ENCODE results near the gene KRT33B. TPM values are rescaled to one million over a fixed set of nuclear protein-coding genes. Genes with fewer than 3 reads are reported as not detected.
A peak's percentile ranks its signal among the peaks of the same experiment; 100 is the strongest.

KRT33B gene
- total RNA-seq, 2 experiments from 2014 or later, result not detected

DNA sequence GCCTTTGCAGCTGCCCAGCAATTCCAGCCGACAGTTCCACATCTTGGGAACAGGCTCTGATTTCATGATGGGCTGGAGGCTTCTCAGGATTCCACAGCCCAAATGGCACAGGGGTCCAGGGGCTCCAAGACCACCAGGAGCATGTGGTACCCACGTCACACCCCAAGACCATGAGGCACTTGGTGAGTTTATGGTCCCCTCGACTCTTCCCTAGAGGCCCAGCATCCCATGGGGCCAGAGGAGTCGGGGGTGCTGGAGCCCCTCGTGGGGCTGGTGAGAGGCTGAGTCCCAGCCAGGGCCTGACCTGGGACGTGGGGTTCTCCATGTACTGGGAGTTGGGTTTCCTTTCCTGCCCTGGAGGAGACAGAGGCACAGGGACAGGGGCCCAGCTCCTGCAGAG lies 44.0 kb downstream of the KRT33B start:
- H3K9me3 Mint-ChIP-seq, result peaks cover 3% of the 10 kb centered on the region
- H3K27me3 Mint-ChIP-seq, result no peaks in the 10 kb centered on the region
- DNase-seq, result no peak
- ChIA-PET CTCF (interaction anchor here (0.6 kb wide), 1 partner anchor 224 kb away, joined by 3 read pairs; no protein-coding TSS in a partner anchor), POLR2A (no interaction called here)
- H3K36me3 Mint-ChIP-seq (ENCODE audit: low read depth), result peaks cover under 1% of the 10 kb centered on the region
- H3K27ac Mint-ChIP-seq, result peak overlapping the region; percentile 31
- H3K4me1 Mint-ChIP-seq, result peaks cover 33% of the 10 kb centered on the region
- H3K4me3 Mint-ChIP-seq, result no peak overlapping the region

DNA sequence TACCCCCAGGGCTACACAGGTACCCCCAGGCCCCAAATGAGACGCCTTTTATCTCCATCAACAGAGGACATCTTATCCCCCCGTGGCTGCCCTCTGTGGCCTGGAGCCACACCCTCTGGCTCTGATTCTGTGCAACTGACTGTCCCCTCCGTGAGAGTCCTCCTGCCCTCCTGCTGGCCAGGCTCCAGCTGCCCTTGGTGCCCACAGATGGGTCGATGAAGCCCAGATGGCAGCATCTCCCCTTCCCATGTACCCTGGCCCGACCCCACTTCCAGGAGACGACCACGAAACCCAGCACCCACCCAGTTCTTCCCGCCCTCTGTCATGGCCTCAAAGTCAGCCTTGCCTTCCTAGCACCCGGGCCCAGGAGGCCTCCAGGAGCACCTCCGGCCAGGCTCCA lies 44.5 kb downstream of the KRT33B start:
- Mint-ChIP-seq H3K4me3 (no peak overlapping the region), H3K36me3 (ENCODE audit: low read depth) (peaks cover 5% of the 10 kb centered on the region), H3K27ac (peak overlapping the region; percentile 36), H3K4me1 (peaks cover 33% of the 10 kb centered on the region), H3K27me3 (no peaks in the 10 kb centered on the region), H3K9me3 (peaks cover 6% of the 10 kb centered on the region)
- no peak for DNase-seq
- ChIA-PET CTCF (interaction anchor here (0.6 kb wide), 1 partner anchor 224 kb away, joined by 3 read pairs; no protein-coding TSS in a partner anchor), POLR2A (no interaction called here)

DNA sequence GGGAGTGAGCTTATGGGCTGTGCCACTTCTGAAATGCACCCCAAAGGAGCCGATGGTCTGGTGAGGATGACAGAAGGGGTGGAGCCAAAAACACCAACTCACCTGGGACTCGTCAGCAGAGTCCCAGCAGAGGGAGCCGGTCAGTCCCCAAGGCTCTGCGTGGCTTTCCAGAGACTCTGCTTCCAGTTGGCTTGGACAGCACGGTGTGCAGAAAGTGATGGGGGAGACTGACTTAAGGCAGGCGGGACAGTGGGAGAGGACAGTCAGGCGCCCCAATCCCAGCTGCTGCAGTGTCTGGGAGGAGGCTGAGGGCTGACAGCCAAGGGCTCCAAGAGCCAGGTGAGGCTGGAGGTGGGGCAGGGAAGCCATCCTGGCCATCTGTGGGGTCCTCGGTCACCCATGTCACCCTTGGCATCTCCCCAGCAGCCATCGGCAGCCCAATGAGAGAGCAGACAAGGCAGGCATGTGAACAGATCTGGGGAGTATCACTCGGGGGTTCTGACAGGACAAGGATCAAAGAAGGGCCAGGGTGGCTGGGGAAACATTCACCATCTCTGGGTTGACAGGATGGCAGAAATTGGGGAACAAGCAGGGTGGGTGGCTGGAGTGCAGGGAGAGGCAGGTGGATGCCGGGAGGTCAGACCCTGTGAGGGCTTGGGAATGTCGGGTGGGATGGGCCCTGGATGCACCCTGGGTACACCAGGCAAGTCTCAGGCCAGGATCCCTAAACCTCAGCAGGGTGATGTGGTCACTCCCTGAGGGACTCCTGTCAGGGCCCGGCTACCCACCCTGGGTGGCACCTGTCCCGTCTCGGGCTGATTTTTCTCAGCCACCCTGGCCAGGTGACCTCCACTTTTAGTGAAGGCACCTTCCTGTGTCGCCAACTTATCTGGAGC lies 45.2 kb downstream of the KRT33B start:
- no peaks in the 10 kb centered on the region for H3K27me3 Mint-ChIP-seq
- peak overlapping the region; percentile 33 for H3K27ac Mint-ChIP-seq
- H3K4me3 Mint-ChIP-seq, result no peak overlapping the region
- H3K9me3 Mint-ChIP-seq, result peaks cover 13% of the 10 kb centered on the region
- DNase-seq, result no peak
- POLR2A ChIA-PET, result no interaction called here
- H3K36me3 Mint-ChIP-seq (ENCODE audit: low read depth), result peaks cover 9% of the 10 kb centered on the region
- peaks cover 33% of the 10 kb centered on the region for H3K4me1 Mint-ChIP-seq
- CTCF ChIA-PET, result no interaction called here

DNA sequence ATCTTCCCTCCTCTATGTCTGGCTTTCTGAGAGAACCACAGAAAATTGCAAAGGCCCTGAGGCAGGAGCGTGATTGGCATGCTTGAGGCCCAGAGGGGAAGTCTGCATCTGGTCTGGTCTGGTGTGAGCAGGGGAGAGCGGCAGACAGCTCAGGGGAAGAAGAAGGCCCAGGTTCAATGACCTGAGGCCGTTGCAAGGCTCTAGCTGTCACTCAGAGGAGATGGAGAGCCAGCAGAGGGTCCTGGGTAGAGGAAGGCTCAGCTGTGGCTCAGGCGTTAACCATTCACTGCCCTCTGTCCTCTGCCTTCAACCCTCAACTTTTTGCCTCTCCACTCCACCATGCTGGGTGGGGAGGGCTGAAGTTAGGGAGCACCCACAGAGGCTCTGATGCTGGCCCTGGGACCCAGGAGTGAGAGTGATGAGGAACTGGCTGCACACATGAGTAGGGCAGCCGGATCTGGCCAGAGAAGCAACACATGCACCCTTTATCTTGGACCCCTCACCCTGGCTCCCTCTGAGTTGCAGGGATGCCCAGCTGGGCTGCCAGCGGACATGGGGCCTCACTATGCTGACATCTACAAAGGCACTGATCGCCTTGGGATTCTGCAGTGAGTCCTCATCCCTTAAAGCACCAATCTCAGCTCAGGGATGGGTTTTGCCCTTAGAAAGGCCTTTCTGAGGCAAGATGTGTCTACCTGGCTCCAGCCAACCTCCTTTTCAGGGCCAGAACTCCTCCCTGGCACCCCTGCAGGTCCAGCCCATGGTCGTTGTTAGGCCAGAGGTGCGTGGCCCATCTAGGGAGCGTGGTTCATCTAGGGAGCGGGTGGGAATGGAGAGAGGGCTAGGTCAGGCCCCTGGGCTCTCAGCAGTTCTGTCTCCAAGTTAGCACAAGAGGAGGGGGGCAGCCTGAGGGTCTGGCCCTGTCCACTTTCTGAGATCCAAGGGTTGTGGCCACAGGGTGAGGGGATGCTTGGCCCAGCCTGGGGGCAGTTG lies 46.4 kb downstream of the KRT33B start:
- no peaks in the 10 kb centered on the region for H3K27me3 Mint-ChIP-seq
- ChIA-PET CTCF (interaction anchor here (0.6 to 1.5 kb wide), 8 partner anchors 8 to 47 kb away, joined by 3 to 10 read pairs (median 4); partner anchors contain the start of gene KRT33A), POLR2A (no interaction called here)
- H3K9me3 Mint-ChIP-seq, result peaks cover 13% of the 10 kb centered on the region
- H3K27ac Mint-ChIP-seq, result peak overlapping the region; percentile 83
- no peak for DNase-seq
- peaks cover 10% of the 10 kb centered on the region for H3K36me3 Mint-ChIP-seq (ENCODE audit: low read depth)
- peaks cover 33% of the 10 kb centered on the region for H3K4me1 Mint-ChIP-seq
- no peak overlapping the region for H3K4me3 Mint-ChIP-seq

DNA sequence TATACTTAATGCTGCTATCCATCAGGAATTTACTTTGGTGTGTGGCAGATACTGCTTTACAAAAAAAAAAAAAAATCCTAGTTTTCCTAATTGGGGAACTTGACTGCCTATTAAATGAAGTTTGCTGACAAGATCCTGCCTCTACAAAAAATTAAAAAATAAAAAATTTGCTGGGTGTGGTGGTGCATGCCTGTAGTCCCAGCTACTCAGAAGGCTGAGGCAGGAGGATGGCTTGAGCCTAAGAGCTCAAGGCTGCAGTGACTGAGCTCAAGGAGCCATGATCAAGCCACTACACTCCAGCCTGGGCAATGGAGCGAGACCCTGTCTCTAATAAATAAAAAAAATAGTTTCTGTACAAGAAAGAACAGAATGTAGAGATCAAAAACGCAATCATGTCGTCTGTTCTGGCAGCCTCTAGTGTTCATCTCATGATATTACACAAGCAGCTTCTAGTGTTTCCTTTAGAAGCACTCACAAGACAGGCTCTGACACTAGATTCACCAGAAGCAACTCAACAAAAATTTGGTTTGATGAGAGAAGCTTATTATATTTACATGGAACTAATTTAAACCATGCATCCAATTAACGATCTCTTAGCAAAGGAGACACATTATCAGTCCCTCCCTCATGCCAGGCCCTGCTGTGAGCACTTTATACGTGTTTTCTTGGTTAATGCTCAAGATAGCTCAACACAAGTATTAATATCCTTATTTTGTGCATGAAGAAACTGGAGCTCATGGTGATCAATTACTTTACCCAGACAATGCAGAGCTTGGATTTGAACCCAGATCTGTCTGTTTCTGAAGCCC lies 47.3 kb downstream of the KRT33B start:
- Mint-ChIP-seq H3K4me1 (peaks cover 32% of the 10 kb centered on the region), H3K27me3 (no peaks in the 10 kb centered on the region), H3K36me3 (ENCODE audit: low read depth) (peaks cover 10% of the 10 kb centered on the region), H3K9me3 (peaks cover 13% of the 10 kb centered on the region), H3K27ac (peak overlapping the region; percentile 83), H3K4me3 (no peak overlapping the region)
- ChIA-PET POLR2A (no interaction called here), CTCF (interaction anchor here (0.6 to 1.5 kb wide), 10 partner anchors 8 to 1199 kb away, joined by 3 to 10 read pairs (median 5); partner anchors contain the start of gene KRT33A)
- peak; percentile 44 for DNase-seq

- Mint-ChIP-seq H3K36me3 (ENCODE audit: low read depth) (peaks cover 10% of the 10 kb centered on the region), H3K4me3 (no peak overlapping the region), H3K27ac (peak overlapping the region; percentile 10), H3K9me3 (peaks cover 13% of the 10 kb centered on the region), H3K27me3 (no peaks in the 10 kb centered on the region), H3K4me1 (peaks cover 7% of the 10 kb centered on the region)
- ChIA-PET POLR2A (no interaction called here), CTCF (interaction anchor here (0.6 kb wide), 1 partner anchor 1913 kb away, joined by 4 read pairs; no protein-coding TSS in a partner anchor)
- no peak for DNase-seq
Observed at GRCh38 chr17:41318231-41318630, 51.4 kb downstream of the KRT33B start.

GRCh38 chr17:41315814-41316445 lies 53.7 kb downstream of the KRT33B start:
- Mint-ChIP-seq H3K36me3 (ENCODE audit: low read depth) (peaks cover 12% of the 10 kb centered on the region), H3K27ac (no peak overlapping the region), H3K27me3 (peaks cover 4% of the 10 kb centered on the region), H3K4me1 (peaks cover 8% of the 10 kb centered on the region), H3K4me3 (no peak overlapping the region), H3K9me3 (peaks cover 16% of the 10 kb centered on the region)
- no peak for DNase-seq
- CTCF ChIA-PET, result interaction anchor here (1.4 kb wide), 1 partner anchor 9 kb away, joined by 4 read pairs; no protein-coding TSS in a partner anchor
- POLR2A ChIA-PET, result no interaction called here

GRCh38 chr17:41315204-41315794 lies 54.3 kb downstream of the KRT33B start, which contains the start of gene KRTAP17-1:
Gene KRTAP17-1, minus strand, starts transcription at chr17:41315710. Its CDS starts 60 bp downstream, at chr17:41315650.
- POLR2A ChIA-PET, result no interaction called here

More at GRCh38 chr17:41315204-41315794, 54.3 kb downstream of the KRT33B start, which contains the start of gene KRTAP17-1:
- Mint-ChIP-seq H3K36me3 (ENCODE audit: low read depth) (peaks cover 8% of the 10 kb centered on the region), H3K9me3 (peaks cover 13% of the 10 kb centered on the region), H3K27me3 (peaks cover 4% of the 10 kb centered on the region), H3K4me3 (no peak within 1 kb of the TSS), H3K4me1 (peaks cover 15% of the 10 kb centered on the region), H3K27ac (no peak within 1 kb of the TSS)
- DNase-seq, result no peak
- CTCF ChIA-PET, result no interaction called here

Other genes starting within 250 kb of the KRT33B start
- gene KRTAP4-12, start 245.6 kb downstream of the KRT33B start, total RNA-seq, result not detected
- gene KRTAP4-6, start 229.3 kb downstream of the KRT33B start, total RNA-seq, result not detected
- gene KRTAP4-5, start 220.0 kb downstream of the KRT33B start, total RNA-seq, result not detected
- not detected for gene KRTAP4-4, start 209.1 kb downstream of the KRT33B start, total RNA-seq
- not detected for gene KRTAP4-3, start 201.6 kb downstream of the KRT33B start, total RNA-seq
- not detected for gene KRTAP4-2, start 191.6 kb downstream of the KRT33B start, total RNA-seq
- not detected for gene KRTAP4-1, start 184.9 kb downstream of the KRT33B start, total RNA-seq
- gene KRTAP9-1, start 179.9 kb downstream of the KRT33B start, total RNA-seq, result not detected
- not detected for gene KRTAP9-2, start 143.2 kb downstream of the KRT33B start, total RNA-seq
- not detected for gene KRTAP9-3, start 137.4 kb downstream of the KRT33B start, total RNA-seq
- not detected for gene KRTAP9-8, start 131.8 kb downstream of the KRT33B start, total RNA-seq
- gene KRTAP9-4, start 120.1 kb downstream of the KRT33B start, total RNA-seq, result not detected
- gene KRTAP9-9, start 114.4 kb downstream of the KRT33B start, total RNA-seq, result not detected
- gene KRTAP9-6, start 104.4 kb downstream of the KRT33B start, total RNA-seq, result not detected
- not detected for gene KRTAP9-7, start 94.1 kb downstream of the KRT33B start, total RNA-seq
- not detected for gene KRTAP29-1, start 67.0 kb downstream of the KRT33B start, total RNA-seq
- under 1 TPM in 1 of 2 experiments, not detected in 1; 0.12 TPM for gene KRTAP16-1, start 60.5 kb downstream of the KRT33B start, total RNA-seq
- gene KRTAP17-1, start 54.1 kb downstream of the KRT33B start, total RNA-seq, result not detected
- not detected for gene KRT33A, start 19.0 kb downstream of the KRT33B start, total RNA-seq
- not detected for gene KRT34, start 12.5 kb upstream of the KRT33B start, total RNA-seq
- gene KRT31, start 27.8 kb upstream of the KRT33B start, total RNA-seq, result not detected
- not detected for gene KRT37, start 54.8 kb upstream of the KRT33B start, total RNA-seq
- not detected for gene KRT38, start 71.2 kb upstream of the KRT33B start, total RNA-seq
- not detected for gene KRT32, start 97.6 kb upstream of the KRT33B start, total RNA-seq
- gene KRT35, start 111.3 kb upstream of the KRT33B start, total RNA-seq, result not detected
- gene KRT36, start 120.1 kb upstream of the KRT33B start, total RNA-seq, result not detected
- not detected for gene KRT13, start 135.8 kb upstream of the KRT33B start, total RNA-seq
- not detected for gene KRT15, start 149.1 kb upstream of the KRT33B start, total RNA-seq
- gene KRT19, start 158.5 kb upstream of the KRT33B start, total RNA-seq, result not detected
- gene KRT9, start 202.2 kb upstream of the KRT33B start, total RNA-seq, result not detected
- not detected for gene KRT14, start 217.1 kb upstream of the KRT33B start, total RNA-seq
- gene KRT16, start 243.0 kb upstream of the KRT33B start, total RNA-seq, result not detected

All from activated CD4-positive, alpha-beta T cell treated with anti-CD3 and anti-CD28 coated beads, Interleukin-2, amount 10 ng/mL, durations not matched to agents 7 days and 5 days (primary cell).